ENCODE data around the gene RHBDF1.
"Not testable (repeated sequence)": the region's sequence is repeated elsewhere in the genome, so short reads cannot be mapped to it uniquely, and the experiment has no call there.

DNA sequence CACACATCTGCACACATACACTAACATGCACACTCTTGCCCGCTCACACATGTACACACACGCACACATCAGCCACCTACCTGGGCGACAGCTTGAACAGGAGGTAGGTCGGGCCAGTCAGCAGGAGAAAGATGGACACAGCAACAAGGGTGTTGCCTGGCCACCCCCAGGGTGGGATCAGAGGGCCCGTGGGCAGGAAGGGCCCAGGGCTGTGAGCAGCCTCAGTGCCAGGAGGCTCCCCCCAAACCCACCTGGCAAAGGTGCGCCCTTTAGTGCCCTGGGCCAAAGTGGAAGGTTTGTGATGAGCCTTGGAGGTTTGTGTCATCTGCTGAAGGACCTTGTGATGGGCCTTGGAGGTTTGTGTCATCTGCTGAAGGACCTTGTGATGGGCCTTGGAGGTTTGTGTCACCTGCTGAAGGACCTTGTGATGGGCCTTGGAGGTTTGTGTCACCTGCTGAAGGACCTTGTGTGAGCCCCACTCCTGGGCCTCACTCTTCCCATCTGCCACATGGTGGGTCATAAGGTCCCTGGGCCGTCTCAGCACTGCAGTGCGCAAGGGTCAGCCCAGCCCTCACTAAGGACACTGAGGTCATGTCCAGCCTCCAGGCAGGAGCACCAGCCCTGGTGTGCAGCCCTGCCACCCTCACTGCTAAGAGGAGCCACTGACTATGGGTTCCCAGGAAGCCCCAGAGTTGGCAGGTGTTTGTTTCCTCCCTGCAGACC, 39.1 kb downstream of the RHBDF1 start:
- TF ChIP-seq, protein P1, sequence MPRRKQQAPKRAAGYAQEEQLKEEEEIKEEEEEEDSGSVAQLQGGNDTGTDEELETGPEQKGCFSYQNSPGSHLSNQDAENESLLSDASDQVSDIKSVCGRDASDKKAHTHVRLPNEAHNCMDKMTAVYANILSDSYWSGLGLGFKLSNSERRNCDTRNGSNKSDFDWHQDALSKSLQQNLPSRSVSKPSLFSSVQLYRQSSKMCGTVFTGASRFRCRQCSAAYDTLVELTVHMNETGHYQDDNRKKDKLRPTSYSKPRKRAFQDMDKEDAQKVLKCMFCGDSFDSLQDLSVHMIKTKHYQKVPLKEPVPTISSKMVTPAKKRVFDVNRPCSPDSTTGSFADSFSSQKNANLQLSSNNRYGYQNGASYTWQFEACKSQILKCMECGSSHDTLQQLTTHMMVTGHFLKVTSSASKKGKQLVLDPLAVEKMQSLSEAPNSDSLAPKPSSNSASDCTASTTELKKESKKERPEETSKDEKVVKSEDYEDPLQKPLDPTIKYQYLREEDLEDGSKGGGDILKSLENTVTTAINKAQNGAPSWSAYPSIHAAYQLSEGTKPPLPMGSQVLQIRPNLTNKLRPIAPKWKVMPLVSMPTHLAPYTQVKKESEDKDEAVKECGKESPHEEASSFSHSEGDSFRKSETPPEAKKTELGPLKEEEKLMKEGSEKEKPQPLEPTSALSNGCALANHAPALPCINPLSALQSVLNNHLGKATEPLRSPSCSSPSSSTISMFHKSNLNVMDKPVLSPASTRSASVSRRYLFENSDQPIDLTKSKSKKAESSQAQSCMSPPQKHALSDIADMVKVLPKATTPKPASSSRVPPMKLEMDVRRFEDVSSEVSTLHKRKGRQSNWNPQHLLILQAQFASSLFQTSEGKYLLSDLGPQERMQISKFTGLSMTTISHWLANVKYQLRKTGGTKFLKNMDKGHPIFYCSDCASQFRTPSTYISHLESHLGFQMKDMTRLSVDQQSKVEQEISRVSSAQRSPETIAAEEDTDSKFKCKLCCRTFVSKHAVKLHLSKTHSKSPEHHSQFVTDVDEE (CRISPR knock-in tag; IDR thresholded peaks at IDR 0.05): not testable (repeated sequence)
- not testable (repeated sequence) for TF ChIP-seq SNAI2 (CRISPR knock-in tag; IDR thresholded peaks at IDR 0.05); RARB (CRISPR knock-in tag; IDR thresholded peaks at IDR 0.05); ZNF565 (CRISPR knock-in tag; conservative IDR thresholded peaks at IDR 0.05; ENCODE audit: low read depth); ZFP30 (CRISPR knock-in tag; IDR thresholded peaks at IDR 0.05); CSDC2 (CRISPR knock-in tag; IDR thresholded peaks at IDR 0.05); TOX (CRISPR knock-in tag; IDR thresholded peaks at IDR 0.05; ENCODE audit: borderline replicate concordance)
- TF ChIP-seq, protein P2, sequence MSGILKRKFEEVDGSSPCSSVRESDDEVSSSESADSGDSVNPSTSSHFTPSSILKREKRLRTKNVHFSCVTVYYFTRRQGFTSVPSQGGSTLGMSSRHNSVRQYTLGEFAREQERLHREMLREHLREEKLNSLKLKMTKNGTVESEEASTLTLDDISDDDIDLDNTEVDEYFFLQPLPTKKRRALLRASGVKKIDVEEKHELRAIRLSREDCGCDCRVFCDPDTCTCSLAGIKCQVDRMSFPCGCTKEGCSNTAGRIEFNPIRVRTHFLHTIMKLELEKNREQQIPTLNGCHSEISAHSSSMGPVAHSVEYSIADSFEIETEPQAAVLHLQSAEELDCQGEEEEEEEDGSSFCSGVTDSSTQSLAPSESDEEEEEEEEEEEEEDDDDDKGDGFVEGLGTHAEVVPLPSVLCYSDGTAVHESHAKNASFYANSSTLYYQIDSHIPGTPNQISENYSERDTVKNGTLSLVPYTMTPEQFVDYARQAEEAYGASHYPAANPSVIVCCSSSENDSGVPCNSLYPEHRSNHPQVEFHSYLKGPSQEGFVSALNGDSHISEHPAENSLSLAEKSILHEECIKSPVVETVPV (CRISPR knock-in tag; IDR thresholded peaks at IDR 0.05): not testable (repeated sequence)
- TF ChIP-seq, protein P3, sequence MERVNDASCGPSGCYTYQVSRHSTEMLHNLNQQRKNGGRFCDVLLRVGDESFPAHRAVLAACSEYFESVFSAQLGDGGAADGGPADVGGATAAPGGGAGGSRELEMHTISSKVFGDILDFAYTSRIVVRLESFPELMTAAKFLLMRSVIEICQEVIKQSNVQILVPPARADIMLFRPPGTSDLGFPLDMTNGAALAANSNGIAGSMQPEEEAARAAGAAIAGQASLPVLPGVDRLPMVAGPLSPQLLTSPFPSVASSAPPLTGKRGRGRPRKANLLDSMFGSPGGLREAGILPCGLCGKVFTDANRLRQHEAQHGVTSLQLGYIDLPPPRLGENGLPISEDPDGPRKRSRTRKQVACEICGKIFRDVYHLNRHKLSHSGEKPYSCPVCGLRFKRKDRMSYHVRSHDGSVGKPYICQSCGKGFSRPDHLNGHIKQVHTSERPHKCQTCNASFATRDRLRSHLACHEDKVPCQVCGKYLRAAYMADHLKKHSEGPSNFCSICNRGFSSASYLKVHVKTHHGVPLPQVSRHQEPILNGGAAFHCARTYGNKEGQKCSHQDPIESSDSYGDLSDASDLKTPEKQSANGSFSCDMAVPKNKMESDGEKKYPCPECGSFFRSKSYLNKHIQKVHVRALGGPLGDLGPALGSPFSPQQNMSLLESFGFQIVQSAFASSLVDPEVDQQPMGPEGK (CRISPR knock-in tag; IDR thresholded peaks at IDR 0.05; ENCODE audit: borderline replicate concordance): not testable (repeated sequence)
